OCI-LY1 (cell line): ENCODE measurements around the gene RBM15B.

Experiments
- H2AFZ ChIP-seq: fragments of 200-600 bp; sonication (generic), shearing (Covaris generic); 2 replicates; pipeline ENCODE4 v1.6.0; 2014; ENCODE audit warnings: antibody characterized with exemption, mild to moderate bottlenecking, low read length
- H3F3A ChIP-seq: fragments of 200-600 bp; sonication (generic), shearing (Covaris generic); 2 replicates; pipeline ENCODE4 v1.6.0; 2014; ENCODE audit warnings: mild to moderate bottlenecking, antibody characterized with exemption, low read length, moderate library complexity; ENCODE audit not compliant: insufficient read depth
- H3K27ac ChIP-seq: fragments of 200-600 bp; sonication (generic); 2 replicates; pipeline ENCODE4 v1.5.1; 2014; ENCODE audit warnings: low read length, mixed run types, mild to moderate bottlenecking, low read depth; ENCODE audit not compliant: poor library complexity, severe bottlenecking
- H3K27me3 ChIP-seq: fragments of 200-600 bp; sonication (generic); 2 replicates; pipeline ENCODE4 v1.6.0; 2014; ENCODE audit warnings: antibody characterized with exemption, mild to moderate bottlenecking, low read length, moderate library complexity; ENCODE audit not compliant: insufficient read depth
- H3K36me3 ChIP-seq: fragments of 200-600 bp; sonication (generic); 2 replicates; pipeline ENCODE4 v1.6.1; 2014; ENCODE audit warnings: mild to moderate bottlenecking, antibody characterized with exemption, low read length, moderate library complexity, mixed read lengths; ENCODE audit not compliant: insufficient read depth
- H3K4me1 ChIP-seq: fragments of 200-600 bp; sonication (generic); 2 replicates; pipeline ENCODE4 v1.5.1; 2014; ENCODE audit warnings: mild to moderate bottlenecking, low read length, moderate library complexity; ENCODE audit not compliant: insufficient read depth, severe bottlenecking
- H3K4me2 ChIP-seq: fragments of 200-600 bp; sonication (generic), shearing (Covaris generic); 2 replicates; pipeline ENCODE4 v1.6.1; 2014; ENCODE audit warnings: low read length
- H3K4me3 ChIP-seq: fragments of 200-600 bp; sonication (generic); 2 replicates; pipeline ENCODE4 v1.5.1; 2014; ENCODE audit warnings: low read length, low read depth, mild to moderate bottlenecking, mixed read lengths; ENCODE audit not compliant: poor library complexity, severe bottlenecking
- H3K79me2 ChIP-seq: fragments of 200-600 bp; shearing (Covaris generic); 2 replicates; pipeline ENCODE4 v1.6.1; 2016; ENCODE audit warnings: mixed run types, low read length, mixed read lengths; ENCODE audit not compliant: insufficient read depth
- H3K9ac ChIP-seq: fragments of 200-600 bp; sonication (generic), shearing (Covaris generic); 2 replicates; pipeline ENCODE4 v1.6.1; 2014; ENCODE audit warnings: mild to moderate bottlenecking, low read length, mixed read lengths
- H3K9me2 ChIP-seq: fragments of 200-600 bp; sonication (generic), shearing (Covaris generic); 2 replicates; pipeline ENCODE4 v1.6.1; 2014; ENCODE audit warnings: low read depth, mild to moderate bottlenecking, low read length, mixed read lengths
- H3K9me3 ChIP-seq: fragments of 200-600 bp; shearing (Covaris generic); 2 replicates; pipeline ENCODE4 v1.6.1; 2014; ENCODE audit warnings: low read length, mixed read lengths
- H4K20me1 ChIP-seq: fragments of 200-600 bp; sonication (generic), shearing (Covaris generic); 2 replicates; pipeline ENCODE4 v1.6.0; 2016; ENCODE audit warnings: mild to moderate bottlenecking, low read length; ENCODE audit not compliant: insufficient read depth
- CTCF ChIP-seq: fragments of 200-600 bp; sonication (generic), shearing (Covaris generic); IDR thresholded peaks from 2 replicates; pipeline ENCODE4 v1.5.1; 2017; ENCODE audit warnings: mild to moderate bottlenecking, antibody characterized with exemption, low read length, moderate library complexity, mixed read lengths
- EZH2 ChIP-seq: fragments of 200-600 bp; sonication (generic), shearing (Covaris generic); IDR thresholded peaks from 2 replicates; pipeline ENCODE4 v1.8.0; 2017; ENCODE audit warnings: borderline replicate concordance, mixed run types, mild to moderate bottlenecking, antibody characterized with exemption, low read length, moderate library complexity, mixed read lengths

RBM15B gene

GRCh38 chr3:51384726-51385473 is 6.2 kb upstream of the RBM15B start, which contains the start of gene MANF:
TSS of gene MANF (plus strand) at chr3:51385291. CDS start at chr3:51385343, 52 bp downstream.
- H4K20me1 ChIP-seq, result no peaks in the 10 kb centered on the region
- peaks cover 7% of the 10 kb centered on the region; the same call in 1 of the 2 replicates for H3F3A ChIP-seq
- H3K9me3 ChIP-seq, result no peaks in the 10 kb centered on the region
- peak within 1 kb of the TSS; percentile 87 for H3K4me3 ChIP-seq
- peak within 1 kb of the TSS; percentile 91 for H3K9ac ChIP-seq
- peaks cover 37% of the 10 kb centered on the region; the same call in 1 of the 2 replicates for H3K36me3 ChIP-seq
- H3K9me2 ChIP-seq, result no peaks in the 10 kb centered on the region
- peaks cover 53% of the 10 kb centered on the region for H3K4me1 ChIP-seq
- H3K27ac ChIP-seq, result peak within 1 kb of the TSS; percentile 72
- H3K79me2 ChIP-seq, result peaks cover 15% of the 10 kb centered on the region
- peak within 1 kb of the TSS; percentile 92 for H3K4me2 ChIP-seq
- no peaks in the 10 kb centered on the region for H3K27me3 ChIP-seq
- TF ChIP-seq CTCF, result no peak; the same call in 1 of the 2 replicates
- no peak for TF ChIP-seq EZH2
- no peak within 1 kb of the TSS for H2AFZ ChIP-seq

- peaks cover 15% of the 10 kb centered on the region for H3K79me2 ChIP-seq
- peak overlapping the region; percentile 80 for H3K9ac ChIP-seq
- peaks cover 61% of the 10 kb centered on the region for H3K4me1 ChIP-seq
- H3K9me3 ChIP-seq, result no peaks in the 10 kb centered on the region
- H3K27me3 ChIP-seq, result no peaks in the 10 kb centered on the region
- peak overlapping the region; percentile 65 for H3K27ac ChIP-seq
- TF ChIP-seq EZH2, result no peak
- TF ChIP-seq CTCF, result no peak
- H2AFZ ChIP-seq, result no peak overlapping the region
- H3K9me2 ChIP-seq, result no peaks in the 10 kb centered on the region
- H4K20me1 ChIP-seq, result no peaks in the 10 kb centered on the region
- peaks cover 11% of the 10 kb centered on the region; the same call in 1 of the 2 replicates for H3F3A ChIP-seq
- peaks cover 44% of the 10 kb centered on the region; the same call in 1 of the 2 replicates for H3K36me3 ChIP-seq
- H3K4me3 ChIP-seq, result peak overlapping the region; percentile 87
- H3K4me2 ChIP-seq, result peak overlapping the region; percentile 92
Measured at GRCh38 chr3:51385621-51386091, 5.4 kb upstream of the RBM15B start.

GRCh38 chr3:51386159-51386851 is 4.8 kb upstream of the RBM15B start:
- Histone ChIP-seq H3K9me2 (no peaks in the 10 kb centered on the region), H3K4me3 (peak overlapping the region; percentile 87), H3K4me1 (peaks cover 63% of the 10 kb centered on the region), H3K79me2 (peaks cover 15% of the 10 kb centered on the region), H3K36me3 (peaks cover 44% of the 10 kb centered on the region; the same call in 1 of the 2 replicates), H3K4me2 (peak overlapping the region; percentile 92), H3K27ac (peak overlapping the region; percentile 65), H3K9ac (peak overlapping the region; percentile 80), H3K27me3 (no peaks in the 10 kb centered on the region), H3K9me3 (no peaks in the 10 kb centered on the region), H3F3A (peaks cover 11% of the 10 kb centered on the region; the same call in 1 of the 2 replicates), H2AFZ (no peak overlapping the region), H4K20me1 (no peaks in the 10 kb centered on the region)
- TF ChIP-seq CTCF (peak; percentile 19; the same call in 1 of the 2 replicates), EZH2 (no peak)
